BJ (cell line): ENCODE data around the gene TPRN. TPM values are rescaled to one million over a fixed set of nuclear protein-coding genes. Genes with fewer than 3 reads are reported as not detected.

ENCODE experiments used
- CTCF ChIA-PET: fragments of 350-600 bp; formaldehyde crosslinking; extraction: SDS; loops from one replicate; lab custom pipeline; 2021; ENCODE audit warnings: antibody characterized with exemption, inconsistent platforms; lab: Yijun Ruan, JAX
- POLR2A ChIA-PET: fragments of 300-600 bp; sonication (Branson Sonifier 250); formaldehyde crosslinking; extraction: SDS; loops from one replicate; lab custom pipeline; 2021; ENCODE audit warnings: antibody characterized with exemption; lab: Charles Lee
- DNase-seq: peaks from one replicate; pipeline ENCODE4 v3.0.0-alpha.2; 2011; ENCODE audit warnings: low read depth
- H3K27me3 ChIP-seq: 2 replicates; pipeline ENCODE4 v1.6.0; 2011; ENCODE audit warnings: low read length; ENCODE audit not compliant: control insufficient read depth, insufficient read depth
- H3K36me3 ChIP-seq: 2 replicates; pipeline ENCODE4 v1.5.1; 2011; ENCODE audit warnings: low read length; ENCODE audit not compliant: control insufficient read depth, insufficient read depth
- H3K4me3 ChIP-seq: 2 replicates; pipeline ENCODE4 v1.5.1; 2011; ENCODE audit warnings: low read depth, mild to moderate bottlenecking, control low read depth, low read length
- polyA plus RNA-seq: library from polyadenylated mRNA; depleted of rRNA; stranded (reverse); fragments of >200 nt; gene quantifications from 2 replicates; pipeline ENCODE4 v1.2.3, GENCODE V29; 2011
- TF ChIP-seq, protein P1 (sequence below): IDR thresholded peaks from 2 replicates; pipeline ENCODE4 v1.5.1; 2011; ENCODE audit warnings: low read depth, mild to moderate bottlenecking, control low read depth, inconsistent platforms, low read length, moderate library complexity; ENCODE audit not compliant: insufficient read depth

TPRN gene
- polyA plus RNA-seq, 1 experiment = 3.5 TPM

DNA sequence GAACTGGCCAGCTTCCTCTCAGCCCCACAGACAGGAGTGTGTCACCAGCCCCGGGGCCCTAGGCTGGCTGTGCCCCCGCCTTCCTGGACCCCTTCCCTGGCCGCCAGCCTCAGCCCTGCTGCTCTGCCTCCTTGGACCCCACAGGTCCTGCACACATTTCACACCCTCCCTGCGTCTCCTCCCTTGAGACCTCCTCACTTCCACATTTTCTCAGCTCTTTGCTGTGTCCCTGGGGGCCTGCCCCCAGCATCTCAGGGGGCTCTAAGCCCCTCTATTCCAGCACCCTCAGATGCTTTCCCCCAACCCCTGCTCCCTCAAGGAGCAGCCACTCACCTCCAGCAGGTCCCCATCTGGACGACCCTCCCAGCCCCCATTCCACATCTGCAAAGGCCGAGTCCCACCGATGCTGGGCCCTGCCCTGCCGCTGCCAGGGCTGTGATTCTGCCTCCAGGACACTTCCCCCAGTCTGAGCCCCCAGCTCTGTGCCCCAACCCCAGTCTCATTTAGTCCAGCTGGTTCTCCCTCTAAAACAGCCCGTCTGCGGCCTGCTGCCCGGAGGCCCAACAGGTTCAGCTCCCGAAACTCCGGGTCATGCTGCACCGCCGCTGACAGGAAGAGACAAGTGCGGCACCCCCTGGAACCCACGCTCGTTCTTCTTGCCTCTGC is 34.4 kb upstream of the TPRN start:
- no peaks in the 10 kb centered on the region for H3K27me3 ChIP-seq
- H3K4me3 ChIP-seq = no peak overlapping the region
- TF ChIP-seq, protein P1, sequence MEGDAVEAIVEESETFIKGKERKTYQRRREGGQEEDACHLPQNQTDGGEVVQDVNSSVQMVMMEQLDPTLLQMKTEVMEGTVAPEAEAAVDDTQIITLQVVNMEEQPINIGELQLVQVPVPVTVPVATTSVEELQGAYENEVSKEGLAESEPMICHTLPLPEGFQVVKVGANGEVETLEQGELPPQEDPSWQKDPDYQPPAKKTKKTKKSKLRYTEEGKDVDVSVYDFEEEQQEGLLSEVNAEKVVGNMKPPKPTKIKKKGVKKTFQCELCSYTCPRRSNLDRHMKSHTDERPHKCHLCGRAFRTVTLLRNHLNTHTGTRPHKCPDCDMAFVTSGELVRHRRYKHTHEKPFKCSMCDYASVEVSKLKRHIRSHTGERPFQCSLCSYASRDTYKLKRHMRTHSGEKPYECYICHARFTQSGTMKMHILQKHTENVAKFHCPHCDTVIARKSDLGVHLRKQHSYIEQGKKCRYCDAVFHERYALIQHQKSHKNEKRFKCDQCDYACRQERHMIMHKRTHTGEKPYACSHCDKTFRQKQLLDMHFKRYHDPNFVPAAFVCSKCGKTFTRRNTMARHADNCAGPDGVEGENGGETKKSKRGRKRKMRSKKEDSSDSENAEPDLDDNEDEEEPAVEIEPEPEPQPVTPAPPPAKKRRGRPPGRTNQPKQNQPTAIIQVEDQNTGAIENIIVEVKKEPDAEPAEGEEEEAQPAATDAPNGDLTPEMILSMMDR = no peak
- DNase-seq = no peak
- POLR2A ChIA-PET = no interaction called here
- CTCF ChIA-PET = interaction anchor here (0.6 to 1.0 kb wide), 4 partner anchors 20 to 444 kb away, joined by 3 to 4 read pairs (median 3); partner anchors contain the start of genes MAN1B1 and TMEM141
- no peaks in the 10 kb centered on the region; the same call in 1 of the 2 replicates for H3K36me3 ChIP-seq

DNA sequence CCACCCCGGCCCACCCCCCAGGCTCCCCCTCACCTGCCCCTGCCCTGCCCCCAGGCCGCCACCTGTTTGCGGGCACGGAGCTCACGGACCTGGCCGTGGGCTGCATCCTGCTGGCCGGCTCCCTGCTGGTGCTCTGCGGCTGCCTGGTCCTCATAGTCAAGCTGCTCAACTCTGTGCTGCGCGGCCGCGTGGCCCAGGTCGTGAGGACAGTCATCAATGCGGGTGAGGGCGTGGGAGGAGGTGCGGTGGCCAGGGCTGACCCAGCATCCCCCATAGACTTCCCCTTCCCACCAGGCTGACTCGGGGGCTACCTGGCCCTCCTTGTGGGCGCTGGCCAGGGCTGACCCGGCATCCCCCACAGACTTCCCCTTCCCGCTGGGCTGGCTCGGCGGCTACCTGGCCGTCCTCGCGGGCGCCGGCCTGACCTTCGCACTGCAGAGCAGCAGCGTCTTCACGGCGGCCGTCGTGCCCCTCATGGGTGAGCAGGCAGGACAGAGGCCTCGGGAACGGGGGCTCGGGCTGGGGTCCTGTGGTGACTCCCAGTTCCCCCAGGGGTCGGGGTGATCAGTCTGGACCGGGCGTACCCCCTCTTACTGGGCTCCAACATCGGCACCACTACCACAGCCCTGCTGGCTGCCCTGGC is 33.6 kb upstream of the TPRN start:
- CTCF ChIA-PET = interaction anchor here (0.6 to 1.0 kb wide), 3 partner anchors 19 to 210 kb away, joined by 3 to 4 read pairs (median 3); partner anchors contain the start of gene MAN1B1
- POLR2A ChIA-PET = no interaction called here
- TF ChIP-seq, protein P1 = no peak
- no peaks in the 10 kb centered on the region; the same call in 1 of the 2 replicates for H3K36me3 ChIP-seq
- H3K4me3 ChIP-seq = no peak overlapping the region
- H3K27me3 ChIP-seq = no peaks in the 10 kb centered on the region
- no peak for DNase-seq

DNA sequence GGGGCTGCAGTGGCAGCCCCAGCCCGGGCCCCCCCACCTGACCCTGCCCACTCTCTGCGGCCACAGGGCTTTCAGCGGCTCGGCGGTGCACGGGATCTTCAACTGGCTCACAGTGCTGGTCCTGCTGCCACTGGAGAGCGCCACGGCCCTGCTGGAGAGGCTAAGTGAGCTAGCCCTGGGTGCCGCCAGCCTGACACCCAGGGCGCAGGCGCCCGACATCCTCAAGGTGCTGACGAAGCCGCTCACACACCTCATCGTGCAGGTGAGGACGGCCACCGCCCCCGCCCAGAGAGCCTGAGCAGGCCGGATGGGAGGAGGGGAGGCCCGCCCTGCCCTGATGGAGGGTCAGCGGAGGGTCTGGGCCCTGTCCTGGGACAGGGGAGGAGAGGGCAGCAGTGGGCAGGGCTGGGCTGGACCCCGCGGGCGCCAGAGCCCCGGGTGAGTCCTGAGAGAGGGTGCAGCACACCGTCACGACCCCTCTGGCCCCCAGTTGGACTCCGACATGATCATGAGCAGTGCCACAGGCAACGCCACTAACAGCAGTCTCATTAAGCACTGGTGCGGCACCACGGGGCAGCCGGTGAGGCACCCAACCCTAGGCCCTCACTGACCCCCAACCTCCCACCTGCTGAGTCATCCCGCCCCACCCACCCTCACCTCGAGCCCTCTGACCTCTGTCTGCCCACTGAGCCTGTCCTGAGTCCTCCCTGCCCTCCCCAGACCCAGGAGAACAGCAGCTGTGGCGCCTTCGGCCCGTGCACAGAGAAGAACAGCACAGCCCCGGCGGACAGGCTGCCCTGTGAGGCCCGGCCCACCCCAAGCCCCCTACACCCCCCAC is 32.8 kb upstream of the TPRN start:
- no peak for DNase-seq
- H3K4me3 ChIP-seq = no peak overlapping the region
- no peaks in the 10 kb centered on the region for H3K36me3 ChIP-seq
- ChIA-PET POLR2A (no interaction called here), CTCF (no interaction called here)
- no peaks in the 10 kb centered on the region for H3K27me3 ChIP-seq
- TF ChIP-seq, protein P1 = no peak

DNA sequence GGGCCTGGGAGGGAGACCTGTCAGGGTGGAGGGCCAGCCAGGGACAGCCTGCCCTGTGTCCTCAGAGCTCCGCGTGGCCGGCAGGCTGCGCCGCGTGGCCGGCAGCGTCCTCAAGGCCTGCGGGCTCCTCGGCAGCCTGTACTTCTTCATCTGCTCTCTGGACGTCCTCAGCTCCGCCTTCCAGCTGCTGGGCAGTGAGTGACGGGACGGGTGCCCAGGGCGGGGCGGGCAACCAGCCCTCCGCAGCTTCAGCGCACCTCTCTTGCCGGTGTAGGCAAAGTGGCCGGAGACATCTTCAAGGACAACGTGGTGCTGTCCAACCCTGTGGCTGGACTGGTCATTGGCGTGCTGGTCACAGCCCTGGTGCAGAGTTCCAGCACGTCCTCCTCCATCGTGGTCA is 32.0 kb upstream of the TPRN start:
- Histone ChIP-seq H3K36me3 (no peaks in the 10 kb centered on the region), H3K4me3 (no peak overlapping the region), H3K27me3 (no peaks in the 10 kb centered on the region)
- TF ChIP-seq, protein P1 = no peak
- CTCF ChIA-PET = no interaction called here
- DNase-seq = no peak
- POLR2A ChIA-PET = no interaction called here

DNA sequence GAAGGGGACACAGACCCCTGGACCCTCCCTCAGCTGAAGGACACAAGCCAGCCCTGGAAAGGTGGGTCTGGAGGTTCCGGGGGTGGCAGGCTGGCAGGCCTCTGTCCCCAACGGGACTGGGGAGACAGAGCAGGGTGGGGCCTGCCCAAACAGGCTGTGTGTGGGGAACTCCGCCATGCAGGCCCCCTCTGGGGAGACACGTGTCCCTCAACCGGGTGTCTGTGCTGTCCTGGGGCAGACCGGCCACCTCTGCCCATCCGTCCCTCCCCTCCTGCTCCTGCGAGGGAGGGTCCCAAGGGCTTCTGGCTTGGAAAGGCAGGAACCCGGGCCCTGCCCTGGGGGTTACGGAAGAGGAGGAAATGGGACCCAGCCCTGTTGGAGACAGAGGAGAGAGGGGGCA is 31.6 kb upstream of the TPRN start:
- Histone ChIP-seq H3K27me3 (no peaks in the 10 kb centered on the region), H3K4me3 (no peak overlapping the region), H3K36me3 (no peaks in the 10 kb centered on the region)
- CTCF ChIA-PET = no interaction called here
- POLR2A ChIA-PET = no interaction called here
- TF ChIP-seq, protein P1 = no peak
- DNase-seq = no peak
